ENCODE results near the gene PCSK6.

GRCh38 chr15:101348643-101349042, 140.9 kb downstream of the PCSK6 start:
- TF ChIP-seq CTCF (IDR thresholded peaks at IDR 0.05; ENCODE audit: low read depth, low read length, poor library complexity, severe bottlenecking), result no peak
- no peak for TF ChIP-seq EZH2phosphoT487 (IDR thresholded peaks at IDR 0.05; ENCODE audit: borderline replicate concordance, low read length)
